ENCODE measurements around the gene HNRNPUL2. TPM values are rescaled to one million over a fixed set of nuclear protein-coding genes. Genes with fewer than 3 reads are reported as not detected.

Gene HNRNPUL2
- total and polyA plus RNA-seq, 9 of the 15 experiments (the other 6 are each of a cell fraction or from before 2014, with no cell fraction given) = 0.89 to 44.3 (median 15.2) TPM

DNA sequence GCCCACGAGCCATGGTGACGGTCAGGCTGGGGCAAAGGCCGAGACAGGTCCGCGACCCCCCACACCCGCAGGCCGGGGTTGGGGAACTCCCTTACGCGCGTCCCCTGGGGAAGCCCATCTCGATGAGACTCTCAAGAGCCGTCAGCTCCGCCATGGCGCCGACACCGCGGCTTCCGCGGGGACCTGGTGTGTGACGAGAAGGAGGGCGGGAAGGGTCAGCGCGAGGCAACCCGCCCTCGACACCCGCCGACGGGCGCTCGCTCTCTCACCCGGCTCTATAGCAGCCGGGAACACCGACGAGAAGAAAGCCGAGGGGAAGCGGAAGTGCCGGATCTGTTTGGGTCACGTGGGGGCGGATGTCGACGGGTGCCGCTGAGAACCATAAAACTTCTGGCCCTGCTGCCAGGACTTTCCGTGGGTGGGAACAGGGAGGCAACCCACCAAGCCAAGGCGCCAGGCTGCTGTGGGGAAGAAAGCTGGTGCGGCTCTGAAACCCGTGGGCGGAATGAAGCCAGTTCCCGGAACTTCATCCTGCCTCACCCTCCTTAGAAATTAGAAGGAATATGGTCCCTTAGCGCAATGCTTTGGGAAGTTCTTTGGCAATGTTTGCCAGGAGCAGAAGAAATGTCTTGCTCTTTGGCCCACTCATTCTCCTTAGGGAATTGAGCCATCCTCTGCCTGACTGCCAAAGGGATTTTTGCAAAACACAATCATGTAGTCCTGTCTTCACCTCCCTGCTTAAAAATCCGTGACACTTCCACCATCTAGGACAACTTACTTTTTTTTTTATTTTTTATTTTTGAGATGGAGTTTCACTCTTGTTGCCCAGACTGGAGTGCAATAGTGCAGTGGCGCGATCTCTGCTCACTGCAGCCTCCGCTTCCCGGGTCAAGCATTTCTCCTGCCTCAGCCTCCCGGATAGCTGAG is 48.2 kb downstream of the HNRNPUL2 start, which contains the start of gene UBXN1 (continued):
- TF ChIP-seq, protein P1, sequence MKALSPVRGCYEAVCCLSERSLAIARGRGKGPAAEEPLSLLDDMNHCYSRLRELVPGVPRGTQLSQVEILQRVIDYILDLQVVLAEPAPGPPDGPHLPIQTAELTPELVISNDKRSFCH (CRISPR knock-in tag; IDR thresholded peaks at IDR 0.05) = no peak
- TF ChIP-seq, protein P1 (tag; IDR thresholded peaks at IDR 0.05) = peak; percentile 63; the same call in 1 of the 2 replicates
- TF ChIP-seq IFI16 (CRISPR knock-in tag; IDR thresholded peaks at IDR 0.05) (no peak), TCF3 (CRISPR knock-in tag; IDR thresholded peaks at IDR 0.05) (peak; percentile 31), ZNF324 (CRISPR knock-in tag; IDR thresholded peaks at IDR 0.05) (no peak), MAZ (CRISPR knock-in tag; conservative IDR thresholded peaks at IDR 0.05 in 1 of 2, IDR thresholded peaks at IDR 0.05 in 1 of 2) (peak; percentile 56 to 69; a peak in 3 of 4 replicates), CBX8 (IDR thresholded peaks at IDR 0.05; ENCODE audit: borderline replicate concordance, extremely low read depth, low read depth, low read length, poor library complexity, severe bottlenecking) (no peak), POLR2A (conservative IDR thresholded peaks at IDR 0.05) (peak; percentile 88), NR1H2 (CRISPR knock-in tag; IDR thresholded peaks at IDR 0.05) (peak; percentile 88; the same call in 1 of the 2 replicates), MAFK (IDR thresholded peaks at IDR 0.05; ENCODE audit: low read length) (no peak), NFATC3 (IDR thresholded peaks at IDR 0.05) (no peak), ZKSCAN8 (CRISPR knock-in tag; IDR thresholded peaks at IDR 0.05) (no peak), KDM1A (IDR thresholded peaks at IDR 0.05) (no peak), ZFP1 (CRISPR knock-in tag; IDR thresholded peaks at IDR 0.05) (no peak), DDX20 (tag; IDR thresholded peaks at IDR 0.05; ENCODE audit: low read depth) (no peak)
- TF ChIP-seq, protein P2, sequence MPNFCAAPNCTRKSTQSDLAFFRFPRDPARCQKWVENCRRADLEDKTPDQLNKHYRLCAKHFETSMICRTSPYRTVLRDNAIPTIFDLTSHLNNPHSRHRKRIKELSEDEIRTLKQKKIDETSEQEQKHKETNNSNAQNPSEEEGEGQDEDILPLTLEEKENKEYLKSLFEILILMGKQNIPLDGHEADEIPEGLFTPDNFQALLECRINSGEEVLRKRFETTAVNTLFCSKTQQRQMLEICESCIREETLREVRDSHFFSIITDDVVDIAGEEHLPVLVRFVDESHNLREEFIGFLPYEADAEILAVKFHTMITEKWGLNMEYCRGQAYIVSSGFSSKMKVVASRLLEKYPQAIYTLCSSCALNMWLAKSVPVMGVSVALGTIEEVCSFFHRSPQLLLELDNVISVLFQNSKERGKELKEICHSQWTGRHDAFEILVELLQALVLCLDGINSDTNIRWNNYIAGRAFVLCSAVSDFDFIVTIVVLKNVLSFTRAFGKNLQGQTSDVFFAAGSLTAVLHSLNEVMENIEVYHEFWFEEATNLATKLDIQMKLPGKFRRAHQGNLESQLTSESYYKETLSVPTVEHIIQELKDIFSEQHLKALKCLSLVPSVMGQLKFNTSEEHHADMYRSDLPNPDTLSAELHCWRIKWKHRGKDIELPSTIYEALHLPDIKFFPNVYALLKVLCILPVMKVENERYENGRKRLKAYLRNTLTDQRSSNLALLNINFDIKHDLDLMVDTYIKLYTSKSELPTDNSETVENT (CRISPR knock-in tag; IDR thresholded peaks at IDR 0.05) = no peak
- TF ChIP-seq, protein P3, sequence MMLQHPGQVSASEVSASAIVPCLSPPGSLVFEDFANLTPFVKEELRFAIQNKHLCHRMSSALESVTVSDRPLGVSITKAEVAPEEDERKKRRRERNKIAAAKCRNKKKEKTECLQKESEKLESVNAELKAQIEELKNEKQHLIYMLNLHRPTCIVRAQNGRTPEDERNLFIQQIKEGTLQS (IDR thresholded peaks at IDR 0.05) = no peak; the same call in 1 of the 2 replicates
- TF ChIP-seq, protein P3 (CRISPR knock-in tag; conservative IDR thresholded peaks at IDR 0.05) = no peak
- TF ChIP-seq, protein P4, sequence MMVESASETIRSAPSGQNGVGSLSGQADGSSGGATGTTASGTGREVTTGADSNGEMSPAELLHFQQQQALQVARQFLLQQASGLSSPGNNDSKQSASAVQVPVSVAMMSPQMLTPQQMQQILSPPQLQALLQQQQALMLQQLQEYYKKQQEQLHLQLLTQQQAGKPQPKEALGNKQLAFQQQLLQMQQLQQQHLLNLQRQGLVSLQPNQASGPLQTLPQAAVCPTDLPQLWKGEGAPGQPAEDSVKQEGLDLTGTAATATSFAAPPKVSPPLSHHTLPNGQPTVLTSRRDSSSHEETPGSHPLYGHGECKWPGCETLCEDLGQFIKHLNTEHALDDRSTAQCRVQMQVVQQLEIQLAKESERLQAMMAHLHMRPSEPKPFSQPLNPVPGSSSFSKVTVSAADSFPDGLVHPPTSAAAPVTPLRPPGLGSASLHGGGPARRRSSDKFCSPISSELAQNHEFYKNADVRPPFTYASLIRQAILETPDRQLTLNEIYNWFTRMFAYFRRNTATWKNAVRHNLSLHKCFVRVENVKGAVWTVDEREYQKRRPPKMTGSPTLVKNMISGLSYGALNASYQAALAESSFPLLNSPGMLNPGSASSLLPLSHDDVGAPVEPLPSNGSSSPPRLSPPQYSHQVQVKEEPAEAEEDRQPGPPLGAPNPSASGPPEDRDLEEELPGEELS (CRISPR knock-in tag; IDR thresholded peaks at IDR 0.05; ENCODE audit: borderline replicate concordance) = no peak
- TF ChIP-seq, protein P5, sequence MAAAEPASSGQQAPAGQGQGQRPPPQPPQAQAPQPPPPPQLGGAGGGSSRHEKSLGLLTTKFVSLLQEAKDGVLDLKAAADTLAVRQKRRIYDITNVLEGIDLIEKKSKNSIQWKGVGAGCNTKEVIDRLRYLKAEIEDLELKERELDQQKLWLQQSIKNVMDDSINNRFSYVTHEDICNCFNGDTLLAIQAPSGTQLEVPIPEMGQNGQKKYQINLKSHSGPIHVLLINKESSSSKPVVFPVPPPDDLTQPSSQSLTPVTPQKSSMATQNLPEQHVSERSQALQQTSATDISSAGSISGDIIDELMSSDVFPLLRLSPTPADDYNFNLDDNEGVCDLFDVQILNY (CRISPR knock-in tag; IDR thresholded peaks at IDR 0.05) = no peak
